GM21717 (cell line): ENCODE results near the gene MYCBP2.

Source experiments
- ATAC-seq: cut with Tn5 transposase; IDR thresholded peaks from one replicate; pipeline ENCODE4 v1.9.1; 2021; ENCODE audit warnings: mild to moderate bottlenecking, moderate library complexity; ENCODE audit not compliant: unreplicated experiment

Gene MYCBP2

GRCh38 chr13:77124423-77124822 is 202.5 kb downstream of the MYCBP2 start:
- ATAC-seq: no peak

GRCh38 chr13:77118134-77118533 is 208.8 kb downstream of the MYCBP2 start:
- no peak for ATAC-seq

- no peak for ATAC-seq
Observed at GRCh38 chr13:77114271-77114670, 212.6 kb downstream of the MYCBP2 start.

- no peak for ATAC-seq
Observed at GRCh38 chr13:77113496-77113895, 213.4 kb downstream of the MYCBP2 start.

GRCh38 chr13:77105051-77105450 is 221.8 kb downstream of the MYCBP2 start:
- ATAC-seq: no peak

GRCh38 chr13:77099415-77099814 is 227.5 kb downstream of the MYCBP2 start:
- no peak for ATAC-seq

- no peak for ATAC-seq
Observed at GRCh38 chr13:77095288-77095687, 231.6 kb downstream of the MYCBP2 start.

- ATAC-seq: no peak
Observed at GRCh38 chr13:77094773-77095172, 232.1 kb downstream of the MYCBP2 start.

GRCh38 chr13:77093735-77094134 is 233.2 kb downstream of the MYCBP2 start:
- ATAC-seq: no peak

GRCh38 chr13:77084755-77085154 is 242.1 kb downstream of the MYCBP2 start:
- ATAC-seq: no peak

GRCh38 chr13:77079902-77080413 is 246.9 kb downstream of the MYCBP2 start:
- ATAC-seq: no peak

- no peak for ATAC-seq
Observed at GRCh38 chr13:77067519-77067918, 259.4 kb downstream of the MYCBP2 start.

- ATAC-seq: no peak
Observed at GRCh38 chr13:77065461-77066147, 261.3 kb downstream of the MYCBP2 start.

- ATAC-seq: no peak
Observed at GRCh38 chr13:77062097-77062496, 264.8 kb downstream of the MYCBP2 start.

- no peak for ATAC-seq
Observed at GRCh38 chr13:77061362-77061761, 265.5 kb downstream of the MYCBP2 start.

- no peak for ATAC-seq
Observed at GRCh38 chr13:77056886-77057285, 270.0 kb downstream of the MYCBP2 start.

GRCh38 chr13:77056382-77056781 is 270.5 kb downstream of the MYCBP2 start:
- ATAC-seq: no peak

- no peak for ATAC-seq
Observed at GRCh38 chr13:77055158-77055557, 271.7 kb downstream of the MYCBP2 start.

- ATAC-seq: no peak
Observed at GRCh38 chr13:77053192-77053591, 273.7 kb downstream of the MYCBP2 start.

- ATAC-seq: no peak
Observed at GRCh38 chr13:77048681-77049080, 278.2 kb downstream of the MYCBP2 start.

GRCh38 chr13:77047649-77048343 is 279.1 kb downstream of the MYCBP2 start:
- ATAC-seq: no peak

- ATAC-seq: no peak
Observed at GRCh38 chr13:77042566-77043177, 284.2 kb downstream of the MYCBP2 start.
